ENCODE measurements around the gene GPATCH2L.

Gene GPATCH2L

DNA sequence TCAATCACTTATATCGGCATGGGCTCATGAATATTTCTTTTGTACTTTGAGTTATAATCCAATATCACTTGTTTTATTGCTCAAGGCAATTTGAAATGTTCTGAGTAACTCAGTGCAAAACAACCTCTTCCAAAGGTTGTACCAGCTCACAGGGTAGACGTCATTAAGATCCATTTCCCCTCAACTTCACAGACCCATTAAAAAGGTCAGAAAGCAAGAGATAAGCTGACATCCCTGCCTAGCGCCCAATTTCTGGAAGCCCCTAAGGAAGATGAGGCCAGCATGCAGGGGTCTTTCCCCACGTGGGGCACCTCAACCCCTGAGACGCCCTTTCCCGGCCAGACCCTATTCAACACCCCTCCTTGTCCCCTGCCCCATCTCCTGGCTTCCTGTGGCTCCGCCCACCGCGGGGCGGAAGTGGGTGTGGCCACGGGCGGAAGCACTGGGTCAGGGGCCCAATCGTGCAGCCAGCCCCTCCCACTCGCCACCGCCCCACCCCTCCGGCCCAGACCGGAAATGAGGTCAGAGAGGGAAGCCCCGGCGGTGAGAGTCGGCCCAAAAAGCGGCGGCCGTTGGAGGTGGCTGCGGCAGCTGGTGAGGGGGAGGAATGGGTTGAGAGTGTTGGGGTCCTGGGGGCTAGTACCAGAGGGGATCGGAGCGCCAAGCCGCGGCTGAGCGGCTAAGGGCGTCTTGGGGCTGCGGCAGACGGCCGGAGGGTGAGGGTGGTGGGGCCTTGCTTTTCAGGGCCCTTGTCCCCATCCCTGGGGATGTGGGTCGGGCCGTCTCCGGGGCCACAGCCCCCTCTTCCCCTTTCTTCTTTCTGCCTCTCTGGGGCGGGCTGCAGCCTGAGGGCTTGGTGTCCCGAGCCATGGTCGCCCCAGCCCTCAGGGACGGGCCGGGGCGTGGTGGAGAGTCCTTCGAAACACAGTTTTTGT, at the start of gene GPATCH2L:
Gene GPATCH2L (plus strand): TSS at position 525 of the 935 bp plus-strand sequence. CDS start 2,442 bp downstream, outside the sequence.
- DNase-seq (ENCODE audit: low spot score), result peak; percentile 96

DNA sequence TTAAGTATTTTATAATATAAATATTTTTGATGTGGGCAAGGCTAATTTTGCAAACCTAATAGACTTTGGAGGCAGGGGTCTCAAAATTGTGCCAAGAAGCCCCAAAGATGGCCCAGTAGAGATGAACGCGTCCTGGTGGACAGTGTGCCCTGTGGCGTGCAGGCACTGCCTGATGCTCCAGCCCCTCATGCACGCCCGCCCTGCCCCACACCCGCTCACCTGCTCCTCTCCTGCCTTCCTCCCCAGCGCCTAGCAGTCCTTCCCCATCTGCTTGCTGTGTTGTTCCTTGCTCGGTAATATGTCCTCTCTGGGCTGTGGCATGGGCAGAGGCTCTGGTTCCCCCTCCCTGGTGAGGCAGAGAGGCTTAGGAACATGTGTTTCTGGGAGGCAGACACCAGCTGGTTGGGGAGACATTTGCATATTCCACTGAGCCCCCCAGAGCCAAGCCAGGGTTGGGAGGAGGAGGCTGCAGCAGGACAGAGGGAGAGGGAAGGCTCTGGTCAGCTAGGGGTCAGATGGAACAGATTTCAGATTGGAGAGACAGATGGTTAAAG, 46.8 kb upstream of the GPATCH2L start:
- no peak for DNase-seq (ENCODE audit: low spot score)

DNA sequence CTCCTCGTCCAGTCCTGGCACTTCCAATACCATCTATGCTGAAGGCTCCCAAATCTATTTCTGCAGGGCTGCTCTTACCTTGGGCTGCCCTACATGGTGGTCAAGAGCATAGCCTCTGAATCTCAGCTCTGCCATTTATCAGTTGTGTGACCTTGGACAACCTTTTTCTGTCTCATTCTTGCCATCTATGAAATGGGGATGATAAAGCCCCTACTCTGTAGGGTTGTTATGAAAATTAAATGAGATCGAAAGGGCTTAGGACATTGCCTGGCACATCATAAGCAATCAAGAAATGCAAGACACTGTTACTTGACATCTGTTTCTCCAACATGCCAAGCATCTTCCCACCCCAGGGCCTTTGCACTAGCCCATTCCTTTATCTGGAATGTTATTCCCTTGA, 45.5 kb upstream of the GPATCH2L start:
- no peak for DNase-seq (ENCODE audit: low spot score)

DNA sequence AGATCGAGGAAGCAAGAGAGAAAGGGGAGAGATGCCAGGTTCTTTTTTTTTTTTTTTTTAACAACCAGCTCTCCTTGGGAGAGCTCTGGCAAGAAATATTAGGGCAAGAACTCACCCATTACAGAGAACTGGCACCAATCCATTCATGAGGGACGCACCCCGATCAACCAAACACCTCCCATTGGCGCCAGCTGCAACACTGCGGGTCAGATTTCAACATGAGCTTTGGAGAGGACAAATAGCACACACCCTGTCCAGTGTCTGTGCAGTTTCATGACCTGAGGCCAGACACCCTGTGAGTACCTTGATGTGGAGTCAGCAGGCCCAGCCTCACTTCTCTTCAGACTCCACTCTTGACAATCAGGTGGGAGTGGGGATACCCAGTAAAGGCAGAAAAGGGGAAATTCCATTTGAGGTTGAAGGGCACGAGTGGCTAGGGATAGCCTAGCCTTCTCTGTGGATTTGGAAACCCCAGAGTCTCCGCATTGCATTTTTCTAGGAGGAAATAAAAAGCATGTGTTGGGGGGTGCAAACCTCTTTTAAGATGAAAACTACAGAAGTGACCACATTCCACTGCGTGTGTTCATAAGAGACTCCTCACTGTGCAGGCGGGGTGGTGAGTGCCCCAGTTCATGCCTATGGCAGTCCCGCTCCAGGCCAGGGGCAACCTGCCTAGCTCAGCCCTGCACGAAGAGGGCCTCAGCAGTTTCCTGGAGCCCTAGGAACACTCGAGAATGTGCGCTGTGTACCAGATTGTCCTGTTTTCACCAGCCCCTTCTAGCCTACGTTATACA, 42.4 kb upstream of the GPATCH2L start:
- DNase-seq (ENCODE audit: low spot score), result no peak

DNA sequence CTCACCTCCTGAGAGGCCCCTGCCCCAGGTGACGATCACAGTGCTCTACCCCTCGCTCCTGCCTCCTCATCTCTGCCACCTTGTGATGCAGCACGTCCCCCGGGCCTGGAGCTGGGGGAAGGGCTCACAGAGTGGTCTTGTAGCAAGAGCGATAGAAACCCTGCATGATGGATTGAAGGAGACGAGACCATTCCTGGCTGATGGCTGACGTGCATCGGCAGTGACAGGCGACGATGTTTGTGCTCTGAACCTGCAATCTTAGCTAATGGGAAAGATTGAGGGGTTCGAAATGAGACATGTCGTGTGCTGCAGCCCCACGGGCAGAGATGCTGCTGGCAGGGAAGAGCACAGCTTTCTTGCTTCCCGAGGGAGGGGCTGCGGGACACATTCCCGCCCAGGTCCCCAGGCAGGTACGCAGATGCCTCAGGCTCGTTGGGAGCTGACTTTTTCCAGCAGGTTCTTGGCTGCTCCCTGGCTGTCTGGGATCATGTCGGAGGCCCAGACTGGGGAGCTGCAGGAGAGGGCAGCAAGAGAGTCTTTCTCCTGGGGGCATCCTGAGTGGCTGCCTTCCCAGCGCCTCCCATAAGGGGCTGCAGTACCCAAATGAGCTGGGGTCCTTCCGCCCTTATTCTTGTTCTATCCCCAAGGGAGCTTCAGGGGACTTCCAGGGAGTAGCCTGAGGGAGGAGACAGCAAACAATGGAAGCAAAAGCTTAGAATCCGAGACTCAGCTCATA, 38.7 kb upstream of the GPATCH2L start:
- DNase-seq (ENCODE audit: low spot score), result no peak

DNA sequence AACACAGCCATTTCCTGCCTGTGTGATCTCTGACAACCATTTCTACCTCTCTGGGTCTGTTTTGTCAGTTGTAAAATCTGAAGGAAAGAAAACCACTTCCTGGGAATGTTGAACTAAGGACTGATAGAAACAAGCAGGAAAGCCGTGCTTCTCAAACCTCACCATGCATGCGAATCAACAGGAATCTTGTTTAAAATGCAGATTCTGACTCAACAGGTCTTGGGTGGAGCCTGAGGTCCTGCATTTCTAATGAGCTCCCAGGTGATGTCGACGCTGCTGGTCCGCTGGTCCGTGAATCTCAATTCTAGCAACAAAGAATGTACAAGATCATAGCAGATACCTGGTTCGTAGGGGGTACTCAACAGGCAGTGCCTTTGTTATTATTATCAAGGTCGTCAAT, 38.0 kb upstream of the GPATCH2L start:
- no peak for DNase-seq (ENCODE audit: low spot score)

DNA sequence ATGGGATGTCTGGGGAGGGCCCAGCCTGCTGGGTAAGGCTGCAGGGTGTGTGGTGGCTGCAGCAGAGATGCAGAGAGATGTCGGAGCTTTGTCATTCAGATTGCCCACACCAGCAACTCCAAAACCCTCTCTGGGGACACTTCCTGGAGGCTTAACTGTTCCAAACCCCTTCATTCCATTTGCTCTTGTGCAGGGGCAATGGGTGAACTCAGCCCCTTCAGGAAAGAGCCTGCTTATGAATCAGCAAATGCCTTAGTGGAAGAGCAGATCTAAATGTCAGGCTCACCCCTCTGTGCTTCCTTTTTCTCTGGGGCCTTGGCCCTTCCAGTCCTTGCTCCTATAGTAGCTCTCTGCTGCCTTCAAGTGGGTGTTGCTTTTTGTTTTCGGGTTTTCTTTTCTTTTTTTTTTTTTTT, 36.7 kb upstream of the GPATCH2L start:
- no peak for DNase-seq (ENCODE audit: low spot score)

DNA sequence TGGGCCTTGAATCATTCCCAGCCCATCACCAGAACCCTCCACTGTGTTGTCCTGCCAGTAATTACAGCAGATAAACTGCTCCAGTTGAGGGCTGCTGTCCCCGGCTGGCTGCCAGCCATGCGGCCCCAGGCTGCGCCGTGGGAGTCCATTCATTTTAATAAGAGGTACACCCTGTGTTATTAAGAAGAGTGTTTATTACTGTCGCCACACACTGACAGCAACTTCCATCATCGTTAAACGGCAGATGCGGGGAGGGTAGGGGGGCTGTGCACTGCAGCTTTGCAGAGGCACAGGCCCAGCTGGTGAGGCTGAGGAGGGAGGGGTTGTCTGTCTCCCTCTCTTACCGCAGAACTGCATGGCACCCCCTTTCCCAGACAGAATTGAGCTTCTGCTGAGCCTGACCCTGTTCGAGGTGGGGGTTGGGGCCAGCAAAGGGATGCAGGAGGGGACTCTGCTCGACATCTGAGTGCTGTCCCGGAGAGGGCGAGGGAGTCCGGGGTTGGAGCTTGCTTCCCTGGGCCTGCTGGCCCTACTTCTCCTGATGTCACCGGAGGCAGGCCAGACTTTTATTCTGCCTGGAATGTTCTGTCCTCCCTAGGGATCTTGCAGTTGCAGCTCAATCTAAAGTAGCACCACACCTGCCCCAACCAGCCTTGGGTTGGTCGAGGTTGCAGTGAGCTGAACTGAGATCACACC, 33.8 kb upstream of the GPATCH2L start:
- DNase-seq (ENCODE audit: low spot score), result no peak

DNA sequence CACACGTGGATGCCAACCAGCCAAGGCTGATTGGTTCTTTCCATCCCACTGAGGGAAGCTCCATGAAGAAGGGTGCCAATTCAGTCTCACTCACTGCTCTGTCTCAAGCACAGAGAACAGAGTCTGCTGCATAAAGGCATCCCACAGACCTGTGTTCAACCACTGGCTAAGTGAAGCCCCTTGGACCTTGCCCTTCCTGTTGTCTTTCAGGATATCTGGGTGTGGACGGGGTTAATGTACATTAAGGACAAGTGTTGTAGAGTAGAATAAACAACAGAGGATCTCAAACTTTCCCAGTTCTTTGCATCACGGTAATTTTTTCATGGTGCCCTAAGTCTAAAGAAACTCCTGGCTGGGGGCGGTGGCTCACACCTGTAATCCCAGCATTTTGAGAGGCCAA, 33.1 kb upstream of the GPATCH2L start:
- DNase-seq (ENCODE audit: low spot score), result no peak

DNA sequence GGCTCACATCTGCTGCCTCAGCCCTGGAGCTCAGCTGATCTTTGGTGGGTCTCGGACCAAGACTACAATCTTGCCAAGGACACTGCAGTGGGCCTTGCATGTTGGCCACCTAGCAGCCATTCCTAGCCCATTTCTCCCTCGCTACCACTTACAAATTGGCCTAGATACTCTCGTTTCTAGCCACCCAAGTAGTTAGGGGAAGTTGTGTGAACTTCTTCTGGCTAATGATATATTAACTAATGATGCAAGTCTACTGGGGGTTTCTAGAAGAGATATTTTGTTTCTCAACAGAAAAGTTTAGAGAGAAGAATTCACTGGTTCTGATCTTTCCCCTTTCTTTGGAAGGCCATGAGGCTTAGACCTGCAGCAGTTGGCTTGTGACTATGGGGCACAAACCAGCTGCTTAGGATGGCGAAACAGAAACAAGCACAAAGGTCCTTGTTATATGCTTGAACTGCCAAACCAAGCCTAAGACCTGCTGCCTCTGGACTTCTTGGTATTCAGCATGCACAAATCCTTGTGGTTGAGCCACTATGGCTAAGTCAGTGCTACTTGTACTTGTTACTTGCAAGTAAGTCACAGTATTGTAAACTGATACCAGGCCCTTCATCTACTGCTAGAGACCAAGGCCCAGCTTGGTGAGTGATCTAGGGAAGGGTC, 30.5 kb upstream of the GPATCH2L start:
- DNase-seq (ENCODE audit: low spot score), result no peak

DNA sequence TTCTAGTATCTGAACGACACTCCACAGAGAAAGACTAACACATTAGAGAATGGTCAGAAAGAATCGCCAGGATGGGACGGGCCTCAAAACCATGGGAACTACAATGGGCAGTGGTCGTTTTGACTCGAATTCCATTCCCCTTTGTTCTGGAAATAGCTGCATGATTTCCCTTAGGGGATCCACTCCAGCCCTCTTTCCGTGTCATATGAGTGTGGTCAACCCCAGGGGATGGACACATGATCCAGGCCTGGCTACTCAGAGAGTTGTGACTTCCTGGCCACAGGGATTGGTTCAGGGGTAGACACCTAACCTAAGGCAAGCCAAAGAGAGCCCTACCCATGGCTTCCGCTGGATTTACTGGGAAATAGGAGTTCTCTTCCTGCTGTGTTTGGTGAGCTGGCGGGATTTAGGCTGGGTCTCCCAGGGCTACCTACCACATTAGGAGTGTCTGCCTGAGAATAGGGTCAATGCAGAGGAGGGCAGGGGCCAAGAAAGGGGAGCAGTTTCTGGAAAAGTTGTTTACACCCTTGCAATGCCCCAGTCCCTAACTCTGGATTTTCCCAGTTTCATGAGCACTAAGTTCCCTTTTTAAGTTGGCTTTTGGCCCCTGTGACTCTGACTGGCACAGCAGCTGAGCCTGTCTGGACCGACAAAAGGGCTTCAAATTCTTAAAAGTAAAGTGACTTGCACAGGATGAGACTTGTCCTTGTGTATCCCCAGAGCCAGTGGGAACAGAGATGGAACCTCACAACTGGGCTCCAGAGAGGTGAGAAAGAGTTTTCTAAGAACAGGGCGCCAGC, 28.1 kb upstream of the GPATCH2L start:
- DNase-seq (ENCODE audit: low spot score), result no peak

DNA sequence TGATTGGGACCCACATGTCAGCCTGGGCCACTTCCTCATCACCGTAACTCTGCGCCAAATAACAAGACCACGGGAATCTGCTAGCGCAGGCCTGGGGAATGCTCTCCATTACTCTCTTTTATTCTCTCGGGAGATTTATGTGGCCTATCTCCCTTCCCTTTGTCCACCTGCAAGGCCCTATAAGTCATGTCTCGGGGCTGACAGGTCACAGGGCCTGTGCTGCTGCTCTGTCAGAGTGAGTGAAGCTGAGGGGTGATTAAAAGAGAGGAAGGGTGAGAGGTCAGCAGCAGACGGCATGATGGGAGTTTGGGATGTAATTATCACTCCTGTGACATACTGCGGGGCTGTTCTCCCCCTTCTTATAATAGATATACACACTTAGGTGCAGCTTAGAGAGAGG, 26.2 kb upstream of the GPATCH2L start:
- DNase-seq (ENCODE audit: low spot score), result no peak

DNA sequence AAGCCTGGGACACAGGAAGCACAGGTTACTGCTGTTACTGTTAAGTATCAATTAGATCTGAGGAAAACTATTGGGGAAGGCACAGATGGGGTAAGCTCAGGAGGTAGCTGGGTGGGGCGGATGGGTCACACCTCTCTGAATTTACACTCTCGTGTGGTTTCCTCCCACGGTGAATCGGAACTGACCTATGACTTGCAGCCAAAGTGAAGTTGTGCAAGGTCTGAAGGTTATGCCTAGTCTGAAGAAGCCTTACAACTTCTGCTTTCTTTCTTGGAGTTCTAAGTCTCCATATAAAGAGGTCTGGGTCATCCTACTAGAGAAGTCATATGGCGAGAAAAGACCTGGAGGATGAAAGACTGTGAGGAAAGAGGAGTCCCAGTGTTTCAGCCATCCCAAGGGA, 25.6 kb upstream of the GPATCH2L start:
- DNase-seq (ENCODE audit: low spot score), result no peak

DNA sequence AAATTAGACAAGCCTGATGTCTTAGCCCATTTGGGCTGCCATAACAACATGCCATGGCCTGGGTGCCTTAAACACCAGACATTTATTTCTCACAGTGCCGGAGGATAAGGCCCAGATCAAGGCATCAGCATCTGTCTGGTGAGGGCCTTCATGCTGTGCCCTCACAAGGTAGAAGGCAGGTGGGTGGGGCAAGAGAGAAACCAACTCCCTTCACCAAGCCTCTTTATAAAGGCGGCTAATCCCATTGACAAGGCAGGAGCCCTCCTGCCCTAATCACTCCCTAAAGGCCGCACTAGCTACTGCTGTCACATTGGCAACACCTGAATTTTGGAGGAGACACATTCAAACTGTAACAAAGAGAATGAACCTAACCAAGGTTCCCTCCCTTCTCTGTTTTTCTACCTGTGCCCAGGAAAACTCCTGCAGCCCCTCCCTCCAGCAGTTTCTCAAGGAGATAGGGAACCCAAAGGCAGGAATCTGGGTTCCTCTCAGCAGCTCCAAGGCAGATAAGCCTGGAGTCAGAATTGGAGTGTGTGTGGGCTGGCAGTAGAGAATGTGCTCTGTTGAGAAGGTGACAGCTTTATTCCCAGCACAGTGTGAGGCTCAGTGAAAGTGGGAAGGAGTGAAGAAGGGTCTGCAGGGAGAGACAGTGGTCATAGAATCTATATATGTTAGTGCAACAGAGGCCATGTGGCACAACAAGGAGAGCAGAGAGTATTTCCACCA, 21.7 kb upstream of the GPATCH2L start:
- no peak for DNase-seq (ENCODE audit: low spot score)

DNA sequence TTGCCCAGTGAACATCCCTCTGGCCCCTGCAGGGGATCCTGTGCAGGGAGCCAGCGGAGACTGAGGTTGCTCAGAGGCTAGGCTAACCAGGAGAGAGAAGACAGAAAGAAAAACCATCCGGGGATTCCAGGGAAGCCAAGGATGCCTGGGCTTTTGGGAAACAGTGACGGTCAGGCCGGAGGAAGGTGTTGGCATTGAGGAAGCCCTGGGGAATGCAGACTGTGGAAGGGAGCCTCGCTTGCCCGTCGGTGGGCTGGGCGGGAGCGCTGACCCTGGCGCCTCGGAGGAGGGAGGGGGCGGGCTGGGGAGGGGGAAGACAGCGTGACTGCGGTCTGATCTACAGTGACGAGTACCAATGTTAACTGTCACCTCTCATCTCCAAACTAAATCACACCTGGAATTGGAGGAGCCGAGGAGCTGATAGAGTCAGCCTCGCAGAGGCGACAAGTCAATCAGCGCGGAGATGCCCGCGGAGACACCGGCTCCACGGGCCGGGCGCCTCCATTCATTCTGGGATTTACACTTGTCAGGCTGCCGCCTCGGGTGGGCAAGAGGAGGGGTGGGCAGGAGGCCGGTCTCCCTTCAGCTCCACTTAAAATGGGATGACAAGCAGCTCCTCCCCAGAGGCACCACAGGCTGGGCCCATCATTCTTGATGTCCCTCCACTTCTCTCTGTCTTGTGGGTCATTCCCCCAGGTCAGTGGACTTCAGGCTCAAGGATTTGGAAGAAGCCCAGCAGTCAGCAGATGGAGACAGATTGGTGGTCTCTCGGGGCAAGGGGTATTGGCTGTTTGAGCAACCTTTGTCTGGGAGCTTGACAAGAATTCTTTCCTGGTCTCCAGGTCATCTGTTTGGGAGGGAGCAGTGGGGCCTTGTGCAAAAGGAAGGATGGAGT, 20.4 kb upstream of the GPATCH2L start:
- DNase-seq (ENCODE audit: low spot score), result no peak

DNA sequence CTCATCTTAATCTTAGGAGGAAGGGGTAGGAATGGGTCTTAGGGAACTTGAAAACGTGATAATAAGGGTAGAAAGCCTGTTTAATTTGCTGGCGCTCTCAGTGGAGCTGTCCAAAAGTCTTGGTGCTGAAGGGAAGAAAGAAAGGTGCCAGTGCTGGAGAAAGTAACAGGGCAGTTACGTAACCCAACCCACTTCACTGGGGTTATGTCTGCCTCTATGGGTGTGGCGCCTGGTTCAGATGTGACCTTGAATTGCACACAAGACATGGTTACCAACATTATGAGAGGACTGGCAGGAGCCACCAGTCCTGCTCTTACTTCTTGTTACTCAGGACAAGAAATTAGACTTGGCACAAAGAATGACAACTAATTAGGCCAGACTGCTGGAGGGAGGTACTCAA, 18.6 kb upstream of the GPATCH2L start:
- DNase-seq (ENCODE audit: low spot score), result no peak

DNA sequence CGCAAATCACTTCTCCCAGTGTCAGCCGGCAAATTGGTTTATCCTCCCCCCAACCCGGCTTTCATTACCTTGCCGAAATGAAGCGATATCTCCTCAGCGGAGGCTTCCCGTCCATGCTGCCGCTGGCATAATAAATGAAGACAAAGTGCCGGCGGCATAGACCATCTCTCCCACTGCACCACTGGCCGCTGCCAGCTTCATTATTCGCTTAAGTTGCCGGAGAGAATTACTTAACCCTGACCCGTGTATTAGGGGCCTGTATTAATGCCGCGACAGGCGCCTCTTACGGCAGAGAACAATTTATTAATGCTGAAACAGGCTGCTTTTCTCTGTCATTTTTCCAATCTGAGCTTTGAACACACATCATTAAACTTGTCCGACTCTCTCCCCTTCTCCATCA, 17.5 kb upstream of the GPATCH2L start:
- no peak for DNase-seq (ENCODE audit: low spot score)

DNA sequence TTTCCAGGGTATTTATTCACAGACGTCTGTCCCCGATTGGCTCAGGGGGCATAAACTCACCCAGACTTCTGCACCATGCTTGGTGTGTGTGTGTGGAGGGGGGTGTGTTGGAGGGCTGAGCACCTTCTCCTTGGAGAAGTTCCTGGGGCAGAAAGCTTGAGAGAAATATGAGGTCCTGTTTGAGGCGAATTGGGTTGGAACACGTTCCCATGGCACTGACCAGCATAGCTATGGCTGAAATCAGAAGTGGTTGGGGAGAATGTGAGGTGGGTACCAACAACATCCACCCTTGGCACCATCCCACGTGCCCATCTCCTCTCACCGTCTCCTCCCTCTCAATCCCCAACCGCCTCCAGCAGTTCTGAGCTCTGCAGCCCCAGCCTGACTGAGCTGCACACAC, 16.0 kb upstream of the GPATCH2L start:
- DNase-seq (ENCODE audit: low spot score), result no peak
